Temporal lobe (tissue), 1 donor: ENCODE results near the gene EPHB3. TPM values are rescaled to one million over a fixed set of nuclear protein-coding genes. Genes with fewer than 3 reads are reported as not detected.

ENCODE experiments used
- total RNA-seq: library from RNA; depleted of rRNA; stranded (reverse); fragments of >200 nt; gene quantifications from one replicate; pipeline ENCODE4 v1.2.3, GENCODE V29; 2014

EPHB3 gene
- total RNA-seq, 1 donor from 2014 or later, result 3.7 TPM

Other genes starting within 250 kb of the EPHB3 start
- gene EIF4G1, start 247.2 kb upstream of the EPHB3 start, total RNA-seq, result 107 TPM
- gene FAM131A, start 224.2 kb upstream of the EPHB3 start, total RNA-seq, result 40.1 TPM
- 6.1 TPM for gene CLCN2, start 200.2 kb upstream of the EPHB3 start, total RNA-seq
- gene POLR2H, start 200.1 kb upstream of the EPHB3 start, total RNA-seq, result 27.3 TPM
- under 0.01 TPM for gene THPO, start 183.6 kb upstream of the EPHB3 start, total RNA-seq
- gene CHRD, start 181.7 kb upstream of the EPHB3 start, total RNA-seq, result 8.6 TPM
- gene MAGEF1, start 150.3 kb downstream of the EPHB3 start, total RNA-seq, result 32.0 TPM